Stomach smooth muscle (tissue), 2 donors: ENCODE data around the gene BRWD1.
"Not testable (repeated sequence)": the region's sequence is repeated elsewhere in the genome, so short reads cannot be mapped to it uniquely, and the experiment has no call there.

Source experiments
- H3K27ac ChIP-seq: one replicate; pipeline ENCODE4 v1.7.0; 2013; ENCODE audit warnings: mild to moderate bottlenecking, low read length, inconsistent platforms
- H3K27me3 ChIP-seq, 2 donors: one replicate each; pipeline ENCODE4 v1.7.0; 2013; ENCODE audit warnings: low read length in 2 of 2; ENCODE audit not compliant: insufficient read depth in 2 of 2, control insufficient read depth in 1 of 2
- H3K36me3 ChIP-seq, 2 donors: one replicate each; pipeline ENCODE4 v1.7.0; 2013; ENCODE audit warnings: low read length in 2 of 2; ENCODE audit not compliant: control insufficient read depth in 2 of 2, insufficient read depth in 2 of 2
- H3K4me1 ChIP-seq: one replicate; pipeline ENCODE4 v1.7.0; 2013; ENCODE audit warnings: low read length; ENCODE audit not compliant: control insufficient read depth, insufficient read depth
- H3K4me3 ChIP-seq, 2 donors: one replicate each; pipeline ENCODE4 v1.7.0; 2013; ENCODE audit warnings: low read length in 2 of 2
- H3K9ac ChIP-seq, 2 donors: one replicate each; pipeline ENCODE4 v1.7.0; 2013; ENCODE audit warnings: low read length in 2 of 2, mild to moderate bottlenecking in 1 of 2
- H3K9me3 ChIP-seq, 2 donors: one replicate each; pipeline ENCODE4 v1.7.0; 2013; ENCODE audit warnings: low read length in 2 of 2; ENCODE audit not compliant: control insufficient read depth in 2 of 2
- donor health status: healthy.
- donor health status: Pancreatic carcinoma.

BRWD1 gene

DNA sequence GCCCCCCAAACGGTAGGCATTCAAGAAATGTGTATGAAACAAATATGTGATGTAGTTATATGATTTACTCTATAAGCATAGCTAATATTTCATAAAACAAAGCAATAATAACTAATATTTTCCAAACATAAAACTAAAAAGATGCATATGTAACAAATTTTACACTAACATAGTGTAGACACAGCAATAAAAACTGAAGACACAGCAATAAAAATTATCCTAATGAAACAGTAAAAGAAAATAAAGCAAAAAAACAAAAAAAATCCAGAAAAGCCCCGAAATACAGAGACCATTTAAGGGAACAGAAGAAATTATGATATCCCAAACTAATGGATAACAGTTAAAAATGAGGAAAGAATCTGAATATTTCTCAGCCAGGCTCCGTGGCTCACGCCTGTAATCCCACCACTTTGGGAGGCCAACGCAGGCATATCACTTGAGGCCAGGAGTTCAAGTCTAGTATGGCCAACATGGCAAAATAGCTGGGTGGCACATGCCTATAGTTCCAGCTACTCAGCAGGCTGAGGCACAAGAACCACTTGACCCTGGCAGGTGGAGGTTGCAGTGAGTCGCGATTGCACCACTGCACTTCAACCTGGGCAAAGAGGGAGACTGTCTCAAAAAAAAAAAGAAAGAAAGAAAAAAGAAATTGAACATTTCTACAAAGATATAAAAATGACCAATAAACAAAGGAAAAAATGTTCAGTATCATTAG lies 92.0 kb downstream of the BRWD1 start:
- Histone ChIP-seq H3K27ac (no peak overlapping the region), H3K9ac (no peak overlapping the region), H3K27me3 (no peaks in the 10 kb centered on the region), H3K4me1 (no peaks in the 10 kb centered on the region), H3K4me3 (no peak overlapping the region), H3K36me3 (peaks cover 17 to 19% of the 10 kb centered on the region in 2 donors), H3K9me3 (no peaks in the 10 kb centered on the region)

DNA sequence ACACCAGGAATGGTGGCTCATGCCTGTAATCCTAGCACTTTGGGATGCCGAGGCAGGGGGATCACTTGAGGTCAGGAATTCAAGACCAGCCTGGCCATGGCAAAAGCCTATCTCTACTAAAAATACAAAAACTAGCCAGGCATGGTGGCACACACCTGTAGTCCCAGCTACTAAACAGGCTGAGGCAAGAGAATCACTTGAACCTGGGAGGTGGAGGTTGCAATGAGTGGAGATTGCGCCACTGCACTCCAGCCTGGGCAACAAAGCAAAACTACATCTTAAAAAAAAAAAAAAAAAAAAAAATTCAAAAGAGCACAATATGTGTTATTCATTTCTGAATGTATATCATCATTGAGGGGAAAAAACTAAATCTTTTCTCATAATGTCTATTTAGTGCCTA lies 92.6 kb downstream of the BRWD1 start:
- H3K27ac ChIP-seq, H3K4me3 ChIP-seq, H3K27me3 ChIP-seq, H3K9me3 ChIP-seq, H3K4me1 ChIP-seq, H3K9ac ChIP-seq: not testable (repeated sequence)
- H3K36me3 ChIP-seq: peaks cover 19% of the 10 kb centered on the region in 2 donors

DNA sequence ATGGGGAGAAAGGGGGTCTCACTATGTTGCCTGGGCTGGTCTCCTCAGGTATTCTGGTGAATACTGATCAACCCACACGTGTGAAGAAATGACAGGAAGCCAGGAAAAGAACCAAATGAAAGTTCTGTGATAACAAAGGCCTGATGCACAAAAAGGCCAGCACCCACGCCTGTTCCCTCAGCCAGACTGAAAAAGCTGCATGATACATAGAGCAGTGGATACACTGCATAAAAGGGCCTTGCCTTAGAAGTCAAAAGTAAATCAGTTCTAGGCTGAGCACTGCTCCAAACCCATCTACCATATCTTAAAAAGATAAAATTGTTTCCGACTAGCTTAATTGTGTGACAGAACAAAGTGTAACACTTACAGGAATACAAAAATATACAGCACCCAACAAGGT lies 93.3 kb downstream of the BRWD1 start:
- Histone ChIP-seq H3K4me3 (no peak overlapping the region), H3K9me3 (no peaks in the 10 kb centered on the region), H3K27ac (no peak overlapping the region), H3K9ac (no peak overlapping the region), H3K4me1 (no peaks in the 10 kb centered on the region), H3K27me3 (no peaks in the 10 kb centered on the region), H3K36me3 (peaks cover 19% of the 10 kb centered on the region in 2 donors)

DNA sequence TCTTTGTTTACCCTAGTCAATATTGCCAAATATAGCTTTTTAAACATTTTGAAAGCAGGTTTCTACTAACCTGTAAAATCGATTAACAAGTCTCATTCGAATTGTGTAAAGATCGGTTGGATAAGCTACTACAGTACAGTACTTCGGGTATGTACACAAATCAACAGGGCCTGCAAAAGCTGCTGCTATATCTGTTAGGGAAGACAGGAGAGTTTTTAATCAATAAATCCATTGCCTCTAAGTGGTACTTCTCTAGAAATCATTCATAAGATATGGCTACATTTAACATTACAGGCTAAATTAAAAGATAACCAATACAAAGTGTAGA lies 95.4 kb downstream of the BRWD1 start:
- Histone ChIP-seq H3K36me3 (peaks cover 11 to 14% of the 10 kb centered on the region in 2 donors), H3K9me3 (no peaks in the 10 kb centered on the region), H3K4me3 (no peak overlapping the region), H3K27me3 (no peaks in the 10 kb centered on the region), H3K9ac (no peak overlapping the region), H3K4me1 (no peaks in the 10 kb centered on the region), H3K27ac (no peak overlapping the region)

DNA sequence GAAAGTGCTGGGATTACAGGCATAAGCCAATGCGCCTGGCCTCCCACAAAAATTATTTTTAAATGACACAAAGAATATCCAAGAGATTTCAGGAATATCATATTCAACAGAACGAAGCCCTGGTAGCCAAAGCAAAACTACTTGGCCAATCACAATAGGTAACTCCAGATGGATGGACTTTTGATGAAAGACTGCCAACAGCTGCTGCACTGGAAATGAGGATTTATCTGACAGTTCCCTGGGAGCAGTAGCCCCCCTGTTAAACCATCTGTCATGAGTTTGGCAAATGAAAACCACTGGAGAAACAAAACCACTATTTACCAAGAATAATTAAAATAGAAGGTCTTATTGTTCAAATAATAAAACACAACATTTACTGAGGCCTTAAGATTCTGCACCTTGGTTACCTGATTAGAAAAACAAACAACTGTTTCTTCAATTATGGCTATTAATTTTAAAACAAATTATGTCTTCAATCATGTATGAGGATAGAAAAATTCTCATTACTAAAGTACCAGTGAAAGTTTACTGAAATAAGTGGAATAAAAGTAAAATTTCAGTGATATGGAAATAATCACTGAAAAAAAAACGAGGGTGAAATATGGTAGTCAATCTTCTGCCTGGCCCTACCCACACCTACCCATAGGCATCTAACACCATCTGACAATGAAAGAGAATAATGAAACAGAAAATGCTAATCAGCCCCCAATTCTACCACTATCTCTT lies 95.9 kb downstream of the BRWD1 start:
- Histone ChIP-seq H3K4me1 (no peaks in the 10 kb centered on the region), H3K9ac (no peak overlapping the region), H3K36me3 (peaks cover 11 to 14% of the 10 kb centered on the region in 2 donors), H3K4me3 (no peak overlapping the region), H3K27ac (no peak overlapping the region), H3K9me3 (no peaks in the 10 kb centered on the region), H3K27me3 (no peaks in the 10 kb centered on the region)

DNA sequence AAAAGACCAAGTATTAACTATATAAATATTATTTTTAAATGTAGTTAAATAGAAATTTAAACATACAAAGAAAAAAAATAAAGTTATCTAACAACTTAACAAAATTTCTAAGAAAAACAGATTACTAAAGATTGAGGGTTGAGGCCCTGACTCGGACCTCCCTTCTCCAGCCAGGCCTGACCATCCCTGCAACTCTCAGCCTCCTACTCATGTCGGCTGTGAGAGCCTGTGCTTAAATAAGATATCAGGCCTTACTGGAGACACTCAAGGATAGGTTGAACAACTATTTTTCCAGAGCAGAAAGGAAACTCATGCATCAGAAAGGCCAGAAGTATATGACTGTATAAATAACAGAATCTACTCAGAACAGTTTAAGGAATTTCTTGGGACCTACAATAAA lies 97.1 kb downstream of the BRWD1 start:
- H3K4me1 ChIP-seq: no peaks in the 10 kb centered on the region
- peaks cover 11 to 20% of the 10 kb centered on the region in 2 donors for H3K36me3 ChIP-seq
- H3K27ac ChIP-seq: no peak overlapping the region
- H3K4me3 ChIP-seq: no peak overlapping the region
- no peaks in the 10 kb centered on the region for H3K9me3 ChIP-seq
- no peaks in the 10 kb centered on the region for H3K27me3 ChIP-seq
- no peak overlapping the region for H3K9ac ChIP-seq

DNA sequence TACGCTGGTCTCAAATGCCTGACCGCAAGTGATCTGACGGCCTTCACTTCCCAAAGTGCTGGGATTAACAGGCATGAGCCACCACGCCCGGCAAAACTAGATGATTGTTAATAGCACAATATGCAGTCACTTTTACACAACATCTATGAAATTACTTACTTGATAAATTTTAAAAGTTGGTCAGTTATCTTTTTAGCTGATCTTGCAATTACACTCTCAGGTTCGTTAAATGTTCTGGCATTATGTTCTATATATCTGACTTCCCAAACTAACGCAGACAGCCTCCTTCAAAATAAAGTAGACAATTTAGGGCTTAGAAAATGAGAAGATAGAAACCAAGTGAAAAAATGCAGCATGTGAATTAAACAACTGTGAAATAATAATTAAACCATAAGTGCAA lies 98.4 kb downstream of the BRWD1 start:
- Histone ChIP-seq H3K27me3 (no peaks in the 10 kb centered on the region), H3K9me3 (no peaks in the 10 kb centered on the region), H3K9ac (no peak overlapping the region), H3K36me3 (peaks cover 14 to 19% of the 10 kb centered on the region in 2 donors), H3K4me3 (no peak overlapping the region), H3K27ac (no peak overlapping the region), H3K4me1 (no peaks in the 10 kb centered on the region)

DNA sequence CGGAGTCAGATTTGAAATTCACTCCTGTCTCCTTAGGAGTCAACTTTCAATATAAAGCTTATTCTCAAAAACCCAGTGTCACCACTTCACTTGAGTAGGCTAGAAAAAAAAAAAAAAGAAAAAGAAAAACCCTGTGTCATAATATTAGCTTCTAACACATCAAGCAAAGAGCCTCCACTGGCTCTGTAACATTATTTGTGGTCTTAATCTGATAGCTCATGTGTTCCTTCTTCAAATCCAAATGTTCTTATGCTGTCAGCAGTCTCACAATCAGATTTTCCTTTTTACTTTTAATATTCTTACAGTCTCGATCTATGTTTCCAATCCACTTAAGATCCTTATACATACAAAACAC lies 104.1 kb downstream of the BRWD1 start:
- Histone ChIP-seq H3K27me3 (no peaks in the 10 kb centered on the region), H3K4me3 (no peak overlapping the region), H3K9me3 (no peaks in the 10 kb centered on the region), H3K27ac (no peak overlapping the region), H3K4me1 (no peaks in the 10 kb centered on the region), H3K9ac (no peak overlapping the region), H3K36me3 (peaks cover 11 to 17% of the 10 kb centered on the region in 2 donors)

DNA sequence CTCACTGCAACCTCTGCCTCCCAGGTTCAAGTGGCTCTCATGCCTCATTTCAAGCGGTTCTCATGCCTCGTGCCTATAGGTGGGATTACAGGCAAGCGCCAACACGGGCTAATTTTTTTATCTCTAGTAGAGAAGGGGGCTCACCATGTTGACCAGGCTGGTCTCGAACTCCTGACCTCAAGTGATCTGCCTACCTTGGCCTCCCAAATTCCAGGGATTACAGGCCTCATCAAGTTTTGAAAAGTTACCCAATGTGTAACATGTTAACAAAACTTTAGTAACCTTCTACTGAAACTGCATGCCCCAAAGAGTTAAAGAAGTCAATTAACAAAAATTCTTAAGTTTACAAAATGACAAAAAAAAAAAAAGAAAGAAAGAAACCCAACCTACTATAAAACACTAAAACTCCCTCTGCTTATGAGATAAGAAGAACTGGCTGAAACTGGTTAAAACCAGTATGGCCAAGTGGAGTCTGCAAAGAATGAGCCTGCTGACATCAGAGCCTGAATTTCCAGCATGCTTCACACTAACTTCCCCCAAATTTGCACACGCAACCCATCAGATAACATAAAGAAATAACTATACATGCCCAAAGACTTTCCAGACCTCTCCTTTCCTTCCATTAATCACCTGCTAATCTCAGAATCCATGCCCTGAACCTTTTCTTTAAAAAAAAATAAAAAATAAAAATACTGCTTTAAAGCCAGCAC lies 104.7 kb downstream of the BRWD1 start:
- Histone ChIP-seq H3K27me3 (no peaks in the 10 kb centered on the region), H3K9ac (no peak overlapping the region), H3K4me3 (no peak overlapping the region), H3K36me3 (peaks cover 11 to 17% of the 10 kb centered on the region in 2 donors), H3K9me3 (no peaks in the 10 kb centered on the region), H3K4me1 (no peaks in the 10 kb centered on the region), H3K27ac (no peak overlapping the region)

DNA sequence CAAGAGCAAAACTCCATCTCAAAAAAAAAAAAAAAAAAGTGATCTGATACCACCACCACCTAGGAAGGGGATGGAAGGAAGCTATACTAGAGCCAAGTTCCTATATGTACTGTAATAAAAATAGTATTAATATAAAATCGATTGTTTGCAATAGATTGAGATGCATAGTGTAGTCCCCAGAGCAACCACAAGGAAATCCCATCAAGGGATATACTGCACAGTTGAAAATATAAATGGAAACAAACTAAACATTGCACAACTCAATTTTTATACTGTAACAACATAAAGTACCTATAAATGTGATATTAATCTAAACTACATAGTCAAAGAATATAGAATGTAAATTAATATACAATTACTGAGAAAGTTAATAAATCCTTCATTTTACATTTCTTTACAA lies 109.3 kb downstream of the BRWD1 start:
- no peaks in the 10 kb centered on the region for H3K9me3 ChIP-seq
- no peaks in the 10 kb centered on the region for H3K27me3 ChIP-seq
- H3K4me3 ChIP-seq: no peak overlapping the region
- peaks cover 16 to 27% of the 10 kb centered on the region in 2 donors for H3K36me3 ChIP-seq
- H3K27ac ChIP-seq: no peak overlapping the region
- H3K9ac ChIP-seq: no peak overlapping the region
- H3K4me1 ChIP-seq: no peaks in the 10 kb centered on the region

DNA sequence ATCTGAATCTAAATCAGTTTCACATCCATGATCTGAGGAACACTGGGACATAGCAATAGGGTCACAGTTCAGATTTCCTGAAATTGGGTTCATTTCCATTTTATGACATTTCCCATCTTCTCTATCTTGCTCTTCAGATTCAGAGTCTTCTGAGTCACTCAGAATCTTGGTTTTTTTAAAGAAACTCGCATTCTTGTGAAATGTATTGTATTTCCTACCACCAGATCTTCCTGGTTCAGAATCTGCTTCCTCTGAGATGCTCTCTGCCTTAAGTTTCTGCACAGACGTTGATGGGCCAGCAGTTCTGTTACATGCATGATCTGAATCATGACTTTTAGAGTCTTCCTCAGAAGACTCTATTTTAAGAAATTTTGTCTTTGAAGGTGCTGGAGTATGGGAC lies 114.6 kb downstream of the BRWD1 start:
- Histone ChIP-seq H3K4me1 (no peaks in the 10 kb centered on the region), H3K27ac (no peak overlapping the region), H3K9ac (no peak overlapping the region), H3K4me3 (no peak overlapping the region), H3K9me3 (no peaks in the 10 kb centered on the region), H3K27me3 (no peaks in the 10 kb centered on the region), H3K36me3 (peaks cover 25 to 37% of the 10 kb centered on the region in 2 donors)
